ENCODE data around the gene INTS15. TPM values are rescaled to one million over a fixed set of nuclear protein-coding genes. Genes with fewer than 3 reads are reported as not detected.

The INTS15 gene
- polyA plus RNA-seq, 1 donor from 2014 or later = 36.2 TPM

GRCh38 chr7:6630007-6630849 lies 40.4 kb downstream of the INTS15 start:
- Histone ChIP-seq H3K36me3 (ENCODE audit: insufficient read depth, low read length) (no peaks in the 10 kb centered on the region), H2AFZ (ENCODE audit: low read depth, low read length) (no peak overlapping the region), H3K27me3 (ENCODE audit: insufficient read depth, low read depth, low read length) (no peaks in the 10 kb centered on the region), H3K9ac (ENCODE audit: low read length) (no peak overlapping the region), H3K9me2 (ENCODE audit: insufficient read depth, low read length) (no peaks in the 10 kb centered on the region), H3K27ac (ENCODE audit: low read length) (no peak overlapping the region), H3K9me3 (ENCODE audit: low read length) (no peaks in the 10 kb centered on the region), H3K4me3 (ENCODE audit: low read length) (no peak overlapping the region), H3F3A (ENCODE audit: insufficient read depth, low read length, poor library complexity, severe bottlenecking) (no peaks in the 10 kb centered on the region), H3K79me2 (replicated peaks; ENCODE audit: insufficient read depth, low read length) (no peaks in the 10 kb centered on the region), H4K20me1 (ENCODE audit: insufficient read depth) (no peaks in the 10 kb centered on the region), H3K4me2 (ENCODE audit: low read length) (no peak overlapping the region)
- TF ChIP-seq EZH2 (IDR thresholded peaks at IDR 0.05; ENCODE audit: borderline replicate concordance, insufficient read depth, low read length, poor library complexity, severe bottlenecking) = no peak
- TF ChIP-seq SMC3 (conservative IDR thresholded peaks at IDR 0.05; ENCODE audit: poor library complexity) = no peak
- no peak for TF ChIP-seq RAD21 (conservative IDR thresholded peaks at IDR 0.05)
- TF ChIP-seq TAF1 (IDR thresholded peaks at IDR 0.05; ENCODE audit: low read depth) = no peak
- no peak for TF ChIP-seq REST (IDR thresholded peaks at IDR 0.05; ENCODE audit: borderline replicate concordance)
- TF ChIP-seq MXI1 (conservative IDR thresholded peaks at IDR 0.05; ENCODE audit: poor library complexity, severe bottlenecking) = no peak
- TF ChIP-seq CTCF (IDR thresholded peaks at IDR 0.05; ENCODE audit: poor library complexity, severe bottlenecking) = no peak
- no peak for TF ChIP-seq POLR2AphosphoS5 (IDR thresholded peaks at IDR 0.05)

- Histone ChIP-seq H3K27me3 (ENCODE audit: insufficient read depth, low read depth, low read length) (no peaks in the 10 kb centered on the region), H2AFZ (ENCODE audit: low read depth, low read length) (no peak overlapping the region), H4K20me1 (ENCODE audit: insufficient read depth) (no peaks in the 10 kb centered on the region), H3K9me2 (ENCODE audit: insufficient read depth, low read length) (no peaks in the 10 kb centered on the region), H3F3A (ENCODE audit: insufficient read depth, low read length, poor library complexity, severe bottlenecking) (no peaks in the 10 kb centered on the region), H3K9ac (ENCODE audit: low read length) (no peak overlapping the region), H3K4me3 (ENCODE audit: low read length) (no peak overlapping the region), H3K36me3 (ENCODE audit: insufficient read depth, low read length) (no peaks in the 10 kb centered on the region), H3K79me2 (replicated peaks; ENCODE audit: insufficient read depth, low read length) (no peaks in the 10 kb centered on the region), H3K4me2 (ENCODE audit: low read length) (no peak overlapping the region), H3K9me3 (ENCODE audit: low read length) (no peaks in the 10 kb centered on the region), H3K27ac (ENCODE audit: low read length) (no peak overlapping the region)
- TF ChIP-seq MXI1 (conservative IDR thresholded peaks at IDR 0.05; ENCODE audit: poor library complexity, severe bottlenecking) (no peak), EZH2 (IDR thresholded peaks at IDR 0.05; ENCODE audit: borderline replicate concordance, insufficient read depth, low read length, poor library complexity, severe bottlenecking) (no peak), TAF1 (IDR thresholded peaks at IDR 0.05; ENCODE audit: low read depth) (no peak), RAD21 (conservative IDR thresholded peaks at IDR 0.05) (no peak), CTCF (IDR thresholded peaks at IDR 0.05; ENCODE audit: poor library complexity, severe bottlenecking) (no peak), POLR2AphosphoS5 (IDR thresholded peaks at IDR 0.05) (no peak), EP300 (conservative IDR thresholded peaks at IDR 0.05; ENCODE audit: poor library complexity, severe bottlenecking) (no peak), SMC3 (conservative IDR thresholded peaks at IDR 0.05; ENCODE audit: poor library complexity) (no peak)
These were observed 41.8 kb downstream of the INTS15 start for GRCh38 chr7:6631605-6632004.
